Posterior cingulate gyrus (tissue), 11 donors: Measurements from ENCODE around the gene RUNX1.

Experiments used
- DNase-seq, 10 donors: peaks; one replicate each; pipeline versions ENCODE4 v3.0.0 to v3.0.0-alpha.2; 2020 to 2021; ENCODE audit warnings: mixed read lengths in 3 of 10
- intact Hi-C: fragments of 100-400 bp; cut with DNase I; formaldehyde crosslinking; loops from one replicate; pipeline ENCODE4 v1.15.1; 2023

The RUNX1 gene

GRCh38 chr21:34740198-34740597 lies 308.9 kb downstream of the RUNX1 start:
- no peak for DNase-seq
- intact Hi-C loops: no loop called here
